Measurements from ENCODE around the gene SLC9B1. TPM values are rescaled to one million over a fixed set of nuclear protein-coding genes. Genes with fewer than 3 reads are reported as not detected.
"Not testable (repeated sequence)": the region's sequence is repeated elsewhere in the genome, so short reads cannot be mapped to it uniquely, and the experiment has no call there.

SLC9B1 gene
- total and polyA plus RNA-seq, 10 donors = 0.37 to 5.4 (median 1.7) TPM

DNA sequence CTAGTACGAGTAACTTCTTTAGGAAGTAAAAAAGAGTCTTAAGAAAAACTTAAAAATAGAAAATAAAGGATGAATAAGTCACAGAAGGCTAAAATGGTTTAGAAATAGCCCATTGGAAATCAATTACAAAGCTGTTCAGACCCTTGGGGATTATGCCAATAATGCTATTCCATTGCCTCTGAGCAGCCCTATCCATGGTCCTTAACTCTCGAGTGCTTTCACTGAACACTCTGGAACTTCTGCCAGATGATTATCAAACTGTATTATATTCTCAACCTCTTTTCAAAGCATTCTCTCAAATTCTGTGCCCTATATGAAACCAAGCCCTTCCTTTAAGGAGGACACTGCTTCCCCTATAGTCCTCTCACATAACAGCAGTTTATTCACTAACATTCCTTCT is 17.0 kb downstream of the SLC9B1 start:
- no peak for TF ChIP-seq POLR2A (IDR thresholded peaks at IDR 0.05)
- TF ChIP-seq POLR2AphosphoS5 (IDR thresholded peaks at IDR 0.05) = no peak
- TF ChIP-seq, protein P1, sequence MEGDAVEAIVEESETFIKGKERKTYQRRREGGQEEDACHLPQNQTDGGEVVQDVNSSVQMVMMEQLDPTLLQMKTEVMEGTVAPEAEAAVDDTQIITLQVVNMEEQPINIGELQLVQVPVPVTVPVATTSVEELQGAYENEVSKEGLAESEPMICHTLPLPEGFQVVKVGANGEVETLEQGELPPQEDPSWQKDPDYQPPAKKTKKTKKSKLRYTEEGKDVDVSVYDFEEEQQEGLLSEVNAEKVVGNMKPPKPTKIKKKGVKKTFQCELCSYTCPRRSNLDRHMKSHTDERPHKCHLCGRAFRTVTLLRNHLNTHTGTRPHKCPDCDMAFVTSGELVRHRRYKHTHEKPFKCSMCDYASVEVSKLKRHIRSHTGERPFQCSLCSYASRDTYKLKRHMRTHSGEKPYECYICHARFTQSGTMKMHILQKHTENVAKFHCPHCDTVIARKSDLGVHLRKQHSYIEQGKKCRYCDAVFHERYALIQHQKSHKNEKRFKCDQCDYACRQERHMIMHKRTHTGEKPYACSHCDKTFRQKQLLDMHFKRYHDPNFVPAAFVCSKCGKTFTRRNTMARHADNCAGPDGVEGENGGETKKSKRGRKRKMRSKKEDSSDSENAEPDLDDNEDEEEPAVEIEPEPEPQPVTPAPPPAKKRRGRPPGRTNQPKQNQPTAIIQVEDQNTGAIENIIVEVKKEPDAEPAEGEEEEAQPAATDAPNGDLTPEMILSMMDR (IDR thresholded peaks at IDR 0.05 in 8 of 11, conservative IDR thresholded peaks at IDR 0.05 in 3 of 11) = no peak
- H3K27ac ChIP-seq = no peak overlapping the region
- no peaks in the 10 kb centered on the region for H3K36me3 ChIP-seq
- WGBS, 5 donors = 80 to 90% (median 83%) methylated on average over 2 of the region's 2 CpGs
- no peaks in the 10 kb centered on the region for H3K27me3 ChIP-seq (replicated peaks in 1 of 7)
- H3K4me3 ChIP-seq = no peak overlapping the region
- H3K4me1 ChIP-seq = no peaks in the 10 kb centered on the region
- DNase-seq = no peak
- intact Hi-C loops (cut with DNase I; ENCODE audit: low total_unique reads) = no loop called here
- H3K9me3 ChIP-seq = peaks cover 0 to 5% (median 0%) of the 10 kb centered on the region in 8 donors

DNA sequence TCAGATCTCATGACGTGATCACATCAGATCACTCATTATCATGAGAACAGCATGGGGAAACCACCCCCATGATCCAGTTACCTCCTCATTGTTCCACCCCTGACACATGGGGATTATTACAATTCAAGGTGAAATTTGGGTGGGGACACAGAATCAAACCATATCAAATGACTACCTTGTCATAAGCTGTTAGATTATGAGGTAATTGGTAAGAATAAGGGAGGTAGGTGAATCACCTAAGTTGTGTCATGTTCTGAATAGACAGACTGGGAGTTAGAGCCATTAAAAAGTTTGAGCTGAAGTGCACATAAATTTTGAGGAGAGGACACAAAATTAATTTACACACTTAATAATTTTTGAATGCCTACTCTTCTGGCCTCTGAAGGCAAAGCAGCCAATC is 24.7 kb downstream of the SLC9B1 start:
- no peaks in the 10 kb centered on the region for H3K4me1 ChIP-seq
- H3K27me3 ChIP-seq (replicated peaks in 1 of 7) = no peaks in the 10 kb centered on the region
- no peak overlapping the region for H3K4me3 ChIP-seq
- WGBS, 5 donors = 84 to 100% (median 91%) methylated on average over 1 of the region's 1 CpG
- peaks cover 0 to 3% (median 0%) of the 10 kb centered on the region in 6 donors for H3K36me3 ChIP-seq
- peaks cover 0 to 16% (median 13%) of the 10 kb centered on the region in 8 donors for H3K9me3 ChIP-seq
- TF ChIP-seq, protein P1 (IDR thresholded peaks at IDR 0.05 in 8 of 11, conservative IDR thresholded peaks at IDR 0.05 in 3 of 11) = no peak
- no peak for TF ChIP-seq POLR2A (IDR thresholded peaks at IDR 0.05)
- TF ChIP-seq POLR2AphosphoS5 (IDR thresholded peaks at IDR 0.05) = no peak
- DNase-seq = no peak
- intact Hi-C loops (cut with DNase I; ENCODE audit: low total_unique reads) = no loop called here
- H3K27ac ChIP-seq = no peak overlapping the region

DNA sequence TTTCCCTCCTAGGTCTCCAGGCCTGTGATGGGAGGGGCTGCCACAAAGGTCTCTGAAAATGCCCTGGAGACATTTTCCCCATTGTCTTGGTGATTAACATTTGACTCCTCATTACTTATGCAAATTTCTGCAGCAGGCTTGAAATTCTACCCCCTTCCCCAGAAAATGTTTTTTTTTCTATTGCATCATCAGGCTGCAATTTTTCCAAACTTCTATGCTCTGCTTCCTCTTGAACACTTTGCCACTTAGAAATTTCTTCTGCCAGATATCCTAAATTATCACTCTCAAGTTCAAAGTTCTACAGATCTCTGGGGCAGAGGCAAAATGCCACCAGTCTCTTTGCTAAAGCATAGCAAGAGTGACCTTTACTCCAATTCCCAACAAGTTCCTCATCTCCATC is 25.5 kb downstream of the SLC9B1 start:
- intact Hi-C loops (cut with DNase I; ENCODE audit: low total_unique reads) = not testable (repeated sequence)

DNA sequence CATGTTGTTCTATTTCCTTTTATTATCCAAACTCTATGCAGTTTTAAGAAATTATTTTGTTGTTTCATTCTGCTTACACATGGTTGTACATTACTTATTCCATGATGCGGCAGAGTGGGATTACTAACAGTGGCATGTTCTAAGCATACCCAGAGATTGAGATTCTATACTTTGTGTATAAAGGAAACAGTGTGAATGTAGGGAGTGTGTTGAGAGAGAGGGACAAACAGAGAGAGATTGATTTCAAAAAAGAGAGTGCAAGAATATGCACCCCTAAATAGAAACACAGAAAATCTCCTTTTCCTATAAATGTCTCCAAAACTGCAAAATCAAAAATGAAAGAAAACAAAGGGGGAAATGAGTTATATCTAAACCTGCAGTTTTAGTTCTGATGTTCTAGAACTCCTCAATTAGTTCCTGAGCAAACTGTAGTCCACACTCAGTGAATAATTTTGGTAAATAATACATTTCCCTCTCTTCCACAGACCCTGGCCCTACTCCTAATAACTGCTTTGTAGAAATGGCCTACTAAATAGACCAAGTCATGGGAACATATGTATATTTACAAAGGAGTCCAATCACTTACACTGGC is 31.0 kb downstream of the SLC9B1 start:
- H3K27me3 ChIP-seq (replicated peaks in 1 of 7) = no peaks in the 10 kb centered on the region
- no peaks in the 10 kb centered on the region for H3K4me1 ChIP-seq
- peaks cover 0 to 9% (median 7%) of the 10 kb centered on the region in 8 donors for H3K9me3 ChIP-seq
- no peak for TF ChIP-seq POLR2AphosphoS5 (IDR thresholded peaks at IDR 0.05)
- TF ChIP-seq, protein P1 (IDR thresholded peaks at IDR 0.05 in 8 of 11, conservative IDR thresholded peaks at IDR 0.05 in 3 of 11) = no peak
- TF ChIP-seq POLR2A (IDR thresholded peaks at IDR 0.05) = no peak
- H3K36me3 ChIP-seq = peaks cover 0 to 3% (median 0%) of the 10 kb centered on the region in 6 donors
- 90 to 100% (median 97%) methylated on average over 1 of the region's 1 CpG for WGBS, 5 donors
- no peak overlapping the region for H3K4me3 ChIP-seq
- intact Hi-C loops (cut with DNase I; ENCODE audit: low total_unique reads) = no loop called here
- H3K27ac ChIP-seq = no peak overlapping the region
- no peak for DNase-seq

More for the DNA sequence above, 25.5 kb downstream of the SLC9B1 start:
- not testable (repeated sequence) for H3K4me3 ChIP-seq; H3K4me1 ChIP-seq; H3K36me3 ChIP-seq; H3K27me3 ChIP-seq (replicated peaks in 1 of 7); H3K27ac ChIP-seq; DNase-seq
- H3K9me3 ChIP-seq = peaks cover 0 to 16% (median 13%) of the 10 kb centered on the region in 8 donors

Data from spleen (tissue), 11 donors.